ENCODE data around the gene REM1.

Gene REM1

GRCh38 chr20:31516651-31517050 is 41.6 kb downstream of the REM1 start:
- Histone ChIP-seq H3K4me1 (ENCODE audit: control insufficient read depth, insufficient read depth, low read length) (peaks cover 2% of the 10 kb centered on the region; the same call in 1 of the 2 replicates), H3K36me3 (ENCODE audit: control insufficient read depth in 2 of 2, insufficient read depth in 1 of 2, low read length in 2 of 2) (peaks cover 0 to 44% of the 10 kb centered on the region in 2 experiments; a peak in 2 of 3 replicates), H3K27ac (ENCODE audit: extremely low read depth, low read depth, low read length) (0 out of 2 replicates have a peak overlapping the region, but pooled peaks have one; percentile 3), H3K4me3 (ENCODE audit: low read depth, low read length) (no peak overlapping the region), H3K9me3 (ENCODE audit: control insufficient read depth, insufficient read depth, low read depth, low read length) (no peaks in the 10 kb centered on the region)
- CTCF ChIA-PET = interaction anchor here (0.9 to 1.4 kb wide), 2 partner anchors 46 to 56 kb away, joined by 5 to 6 read pairs; no protein-coding TSS in a partner anchor
- POLR2A ChIA-PET = interaction anchor here (0.6 kb wide), 1 partner anchor 48 kb away, joined by 3 read pairs; no protein-coding TSS in a partner anchor
- no peak for TF ChIP-seq PRDM1 (tag by site-specific recombination; IDR thresholded peaks at IDR 0.05)
- TF ChIP-seq ZBTB48 (tag by site-specific recombination; IDR thresholded peaks at IDR 0.05) = no peak
- TF ChIP-seq ZBTB7A (tag by site-specific recombination; IDR thresholded peaks at IDR 0.05; ENCODE audit: low read depth) = no peak
- no peak for TF ChIP-seq ZNF830 (tag by site-specific recombination; IDR thresholded peaks at IDR 0.05; ENCODE audit: low read depth)
- TF ChIP-seq ZNF18 (tag by site-specific recombination; IDR thresholded peaks at IDR 0.05) = no peak
- TF ChIP-seq ZNF221 (tag by site-specific recombination; IDR thresholded peaks at IDR 0.05; ENCODE audit: borderline replicate concordance) = no peak
- no peak for TF ChIP-seq ZNF366 (tag by site-specific recombination; conservative IDR thresholded peaks at IDR 0.05)
- TF ChIP-seq ZNF610 (tag by site-specific recombination; IDR thresholded peaks at IDR 0.05; ENCODE audit: borderline replicate concordance) = no peak
- no peak for TF ChIP-seq ZNF701 (tag by site-specific recombination; IDR thresholded peaks at IDR 0.05)
- TF ChIP-seq ZNF510 (tag by site-specific recombination; IDR thresholded peaks at IDR 0.05; ENCODE audit: insufficient replicate concordance) = no peak
- TF ChIP-seq ZNF16 (tag by site-specific recombination; IDR thresholded peaks at IDR 0.05; ENCODE audit: low read depth) = no peak
- no peak for TF ChIP-seq KLF1 (tag by site-specific recombination; IDR thresholded peaks at IDR 0.05)
- TF ChIP-seq IKZF3 (tag by site-specific recombination; IDR thresholded peaks at IDR 0.05) = no peak
- no peak for TF ChIP-seq ZNF354C (tag by site-specific recombination; IDR thresholded peaks at IDR 0.05; ENCODE audit: borderline replicate concordance, low read depth)
- TF ChIP-seq ZNF514 (tag by site-specific recombination; IDR thresholded peaks at IDR 0.05) = no peak

- no peak overlapping the region for H3K4me3 ChIP-seq (ENCODE audit: low read depth, low read length)
- no peak overlapping the region for H3K27ac ChIP-seq (ENCODE audit: extremely low read depth, low read depth, low read length)
- peaks cover 2% of the 10 kb centered on the region; the same call in 1 of the 2 replicates for H3K4me1 ChIP-seq (ENCODE audit: control insufficient read depth, insufficient read depth, low read length)
- H3K9me3 ChIP-seq (ENCODE audit: control insufficient read depth, insufficient read depth, low read depth, low read length) = no peaks in the 10 kb centered on the region
- ChIA-PET POLR2A (interaction anchor here (0.6 kb wide), 1 partner anchor 48 kb away, joined by 3 read pairs; no protein-coding TSS in a partner anchor), CTCF (interaction anchor here (0.6 to 1.0 kb wide), 2 partner anchors 44 to 210 kb away, joined by 3 read pairs; no protein-coding TSS in a partner anchor)
- peaks cover 0 to 50% of the 10 kb centered on the region in 2 experiments; a peak in 2 of 3 replicates for H3K36me3 ChIP-seq (ENCODE audit: control insufficient read depth in 2 of 2, insufficient read depth in 1 of 2, low read length in 2 of 2)
- TF ChIP-seq GLIS2 (tag by site-specific recombination; IDR thresholded peaks at IDR 0.05) = no peak
- TF ChIP-seq ZBTB17 (tag by site-specific recombination; IDR thresholded peaks at IDR 0.05) = peak; percentile 85
- no peak for TF ChIP-seq SALL2 (tag by site-specific recombination; IDR thresholded peaks at IDR 0.05; ENCODE audit: borderline replicate concordance)
- peak; percentile 71; the same call in 1 of the 2 replicates for TF ChIP-seq SCRT1 (tag by site-specific recombination; IDR thresholded peaks at IDR 0.05; ENCODE audit: borderline replicate concordance)
- TF ChIP-seq ZNF449 (tag by site-specific recombination; IDR thresholded peaks at IDR 0.05) = peak; percentile 21; the same call in 1 of the 2 replicates
- no peak for TF ChIP-seq AEBP2 (tag by site-specific recombination; IDR thresholded peaks at IDR 0.05; ENCODE audit: borderline replicate concordance)
- no peak for TF ChIP-seq ZSCAN5A (tag by site-specific recombination; IDR thresholded peaks at IDR 0.05)
- TF ChIP-seq GLIS1 (tag by site-specific recombination; IDR thresholded peaks at IDR 0.05) = peak; percentile 48
- TF ChIP-seq PRDM4 (tag by site-specific recombination; IDR thresholded peaks at IDR 0.05) = 0 out of 2 replicates have a peak, but pooled peaks have one; percentile 40
These were observed 42.3 kb downstream of the REM1 start for GRCh38 chr20:31517373-31517772.
